D721Med (cell line): Measurements from ENCODE around the gene OST4.

Experiments used
- DNase-seq: peaks from one replicate; pipeline ENCODE4 v3.0.0; 2011; ENCODE audit warnings: low spot score; ENCODE audit not compliant: insufficient read length
- FAIRE-seq: peaks from 2 replicates; lab custom pipeline; 2011; peaks lifted over from hg19 to GRCh38; lab: Jason Lieb, UNC
- CTCF ChIP-seq: IDR thresholded peaks from 2 replicates; pipeline ENCODE4 v1.5.1; 2012; ENCODE audit warnings: mild to moderate bottlenecking, control low read depth; ENCODE audit not compliant: insufficient read depth; ENCODE audit errors: missing control alignments

The OST4 gene

GRCh38 chr2:27042985-27043634 is 28.3 kb downstream of the OST4 start:
- TF ChIP-seq CTCF: no peak
- no peak for DNase-seq
- no peak for FAIRE-seq

GRCh38 chr2:27042159-27042661 is 29.2 kb downstream of the OST4 start:
- FAIRE-seq (no peak), DNase-seq (no peak)

GRCh38 chr2:27041752-27042151 is 29.7 kb downstream of the OST4 start:
- DNase-seq (no peak), FAIRE-seq (no peak)
- TF ChIP-seq CTCF: no peak

More at GRCh38 chr2:27042159-27042661, 29.2 kb downstream of the OST4 start:
- no peak for TF ChIP-seq CTCF

GRCh38 chr2:27040282-27040681 is 31.2 kb downstream of the OST4 start:
- no peak for FAIRE-seq
- no peak for DNase-seq
- TF ChIP-seq CTCF: no peak

DNA sequence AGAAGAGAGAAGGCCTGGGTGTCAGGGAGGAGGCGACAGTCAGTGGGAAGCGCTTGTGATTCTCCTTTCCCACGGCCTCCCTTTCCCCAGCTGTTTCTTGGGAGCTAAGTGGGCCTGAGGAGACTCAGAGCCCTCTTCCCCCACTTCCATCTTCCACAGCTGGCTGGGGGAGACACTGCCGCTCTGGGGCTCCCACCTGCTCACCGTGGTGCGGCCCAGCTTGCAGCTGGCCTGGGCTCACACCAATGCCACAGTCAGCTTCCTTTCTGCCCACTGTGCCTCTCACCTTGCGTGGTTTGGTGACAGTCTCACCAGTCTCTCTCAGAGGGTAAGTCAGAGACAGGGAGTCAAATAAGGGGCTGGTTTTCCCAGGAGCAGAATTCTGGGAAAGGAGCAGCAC is 31.6 kb downstream of the OST4 start:
- TF ChIP-seq CTCF: no peak
- no peak for DNase-seq
- no peak for FAIRE-seq

DNA sequence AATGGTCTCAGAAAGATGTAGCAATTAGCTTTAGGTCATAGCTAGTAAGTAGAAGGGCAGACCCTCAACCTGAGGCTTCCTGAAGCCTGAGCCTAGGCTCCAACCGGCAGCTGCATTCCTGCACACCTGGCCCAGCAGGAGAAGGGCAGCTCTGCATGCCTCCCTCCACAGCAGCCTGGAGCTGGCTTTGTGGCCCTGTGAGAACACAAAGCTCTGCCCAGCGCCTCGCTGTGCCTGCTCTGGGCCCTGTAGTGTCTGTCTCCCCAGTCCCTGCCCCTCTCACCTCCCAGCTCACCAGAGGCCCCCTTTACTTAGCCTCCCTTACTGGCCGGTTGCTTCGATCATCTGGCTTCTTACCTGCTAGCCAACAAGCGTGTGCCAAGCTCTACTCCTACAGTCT is 32.0 kb downstream of the OST4 start:
- TF ChIP-seq CTCF: no peak
- DNase-seq: no peak
- FAIRE-seq: no peak

- DNase-seq: no peak
- no peak for TF ChIP-seq CTCF
- FAIRE-seq: no peak
Measured at GRCh38 chr2:27038631-27039339, 32.7 kb downstream of the OST4 start.
